HepG2 (cell line): ENCODE measurements around the gene ST6GALNAC2. TPM values are rescaled to one million over a fixed set of nuclear protein-coding genes. Genes with fewer than 3 reads are reported as not detected.

Experiments
- ATAC-seq: fragments of 200-7000 bp; cut with Tn5 transposase; 3 replicates; pipeline ENCODE4 v1.9.1; 2020; ENCODE audit warnings: mild to moderate bottlenecking, moderate library complexity
- BruUV-seq: library from RNA; stranded (reverse); fragments of 400-500 nt; replicated peaks from 2 replicates; lab custom pipeline; 2021; lab: Mats Ljungman, UMichigan
- CTCF ChIA-PET: fragments of 300-600 bp; formaldehyde crosslinking; extraction: SDS; loops from one replicate; lab custom pipeline; 2021; ENCODE audit warnings: low total read pairs, inconsistent platforms, low intra/inter-chr PET ratio; lab: Yijun Ruan, JAX
- POLR2A ChIA-PET: fragments of 350-600 bp; sonication (Branson Sonifier 250); formaldehyde crosslinking; loops from one replicate; lab custom pipeline; 2020; ENCODE audit warnings: antibody characterized with exemption, inconsistent platforms; lab: Yijun Ruan, JAX
- DNase-seq: peaks from one replicate; pipeline ENCODE4 v3.0.0-alpha.2; 2015; ENCODE audit warnings: low spot score
- FAIRE-seq: peaks from 3 replicates; lab custom pipeline; 2011; peaks lifted over from hg19 to GRCh38; lab: Jason Lieb, UNC
- H2AFZ ChIP-seq: one replicate; pipeline ENCODE4 v1.6.1; 2011; ENCODE audit warnings: low read length, inconsistent platforms
- H3K27ac ChIP-seq: fragments of 300-600 bp; 3 replicates; pipeline ENCODE4 v1.8.0; 2011; ENCODE audit warnings: mixed run types, mild to moderate bottlenecking, mixed read lengths, low read length, inconsistent platforms; ENCODE audit not compliant: insufficient read depth; ENCODE audit errors: extremely low read length
- H3K27me3 ChIP-seq, 2 experiments: fragments of 200-600 bp in 1 of 2; 2 replicates in 1 of 2; 3 replicates in 1 of 2; pipeline versions ENCODE4 v1.6.0 to v1.8.0; 2011; ENCODE audit warnings: low read length in 2 of 2, mild to moderate bottlenecking in 2 of 2, moderate library complexity in 2 of 2, inconsistent platforms in 1 of 2; ENCODE audit not compliant: insufficient read depth in 2 of 2, control insufficient read depth in 1 of 2
- H3K36me3 ChIP-seq, 2 experiments: fragments of 200-600 bp in 1 of 2; replicated peaks in 1 of 2; 2 replicates in 1 of 2; 3 replicates in 1 of 2; pipeline versions ENCODE4 v1.5.1 to v1.8.0; 2011; ENCODE audit warnings: low read length in 2 of 2, inconsistent platforms in 1 of 2; ENCODE audit not compliant: insufficient read depth in 2 of 2, control insufficient read depth in 1 of 2
- H3K4me1 ChIP-seq: 2 replicates; pipeline ENCODE4 v1.5.1; 2012; ENCODE audit warnings: low read length, inconsistent platforms; ENCODE audit not compliant: insufficient read depth
- H3K4me2 ChIP-seq: 2 replicates; pipeline ENCODE4 v1.6.0; 2011; ENCODE audit warnings: low read depth, low read length, inconsistent platforms
- H3K4me3 ChIP-seq, 3 experiments: fragments of 200-600 bp in 1 of 3; sonication (generic), shearing (Covaris generic) in 1 of 3; replicated peaks in 1 of 3; 2 replicates each; pipeline ENCODE4 v1.5.1; 2011 to 2016; ENCODE audit warnings: low read length in 3 of 3, inconsistent platforms in 2 of 3, low read depth in 2 of 3, mild to moderate bottlenecking in 2 of 3, control low read depth in 1 of 3, mixed read lengths in 1 of 3; ENCODE audit not compliant: insufficient read depth in 1 of 3
- H3K79me2 ChIP-seq: one replicate; pipeline ENCODE4 v1.6.1; 2011; ENCODE audit warnings: low read length, inconsistent platforms; ENCODE audit not compliant: insufficient read depth
- H3K9ac ChIP-seq: 2 replicates; pipeline ENCODE4 v1.6.0; 2011; ENCODE audit warnings: mild to moderate bottlenecking, low read depth, low read length, inconsistent platforms; ENCODE audit not compliant: insufficient read depth
- H3K9me3 ChIP-seq: 2 replicates; pipeline ENCODE4 v1.5.1; 2012; ENCODE audit warnings: mild to moderate bottlenecking, low read length
- H4K20me1 ChIP-seq: 2 replicates; pipeline ENCODE4 v1.6.0; 2011; ENCODE audit warnings: inconsistent platforms, mild to moderate bottlenecking, low read length, moderate library complexity; ENCODE audit not compliant: insufficient read depth
- CEBPB ChIP-seq: IDR thresholded peaks from 2 replicates; pipeline ENCODE4 v1.6.1; 2011; ENCODE audit warnings: low read depth, low read length, improper control_type of control experiment, borderline replicate concordance
- HDAC1 ChIP-seq: sonication (generic); formaldehyde crosslinking; IDR thresholded peaks from 2 replicates; pipeline ENCODE4 v1.5.1; 2020; ENCODE audit warnings: mild to moderate bottlenecking, missing genetic modification reagents
- SIX4 ChIP-seq: sonication (generic); formaldehyde crosslinking; IDR thresholded peaks from 2 replicates; pipeline ENCODE4 v1.4.0; 2020; ENCODE audit warnings: missing genetic modification reagents
- TBX2 ChIP-seq: sonication (generic); formaldehyde crosslinking; IDR thresholded peaks from 2 replicates; pipeline ENCODE4 v1.5.0; 2020; ENCODE audit warnings: missing genetic modification reagents, mild to moderate bottlenecking, borderline replicate concordance
- YY1 ChIP-seq: IDR thresholded peaks from 2 replicates; pipeline ENCODE4 v1.6.1; 2011; ENCODE audit warnings: low read length, low read depth, moderate library complexity, mild to moderate bottlenecking; ENCODE audit not compliant: insufficient read depth, insufficient replicate concordance
- ZNF121 ChIP-seq: sonication (generic); formaldehyde crosslinking; IDR thresholded peaks from 2 replicates; pipeline ENCODE4 v1.5.0; 2020; ENCODE audit warnings: mild to moderate bottlenecking, missing genetic modification reagents
- ZNF44 ChIP-seq: sonication (generic); formaldehyde crosslinking; IDR thresholded peaks from 2 replicates; pipeline ENCODE4 v1.5.1; 2020; ENCODE audit warnings: mild to moderate bottlenecking, missing genetic modification reagents
- ZNF788 ChIP-seq: sonication (generic); formaldehyde crosslinking; IDR thresholded peaks from 2 replicates; pipeline ENCODE4 v1.5.0; 2020; ENCODE audit warnings: mild to moderate bottlenecking, missing genetic modification reagents, borderline replicate concordance
- WGBS: methylation state at CpG from one replicate; pipeline ENCODE4 v1.1.6; 2017; ENCODE audit warnings: low lambda C conversion rate; 5-methylcytosine and 5-hydroxymethylcytosine counted together
- in situ Hi-C: cut with HindIII; loops from 2 replicates; pipeline ENCODE4 v1.10.0; 2017; ENCODE audit warnings: low pct_unique_long_range_greater_than_20kb; ENCODE audit not compliant: extremely low pct_ligation_motif_present
- intact Hi-C: fragments of 100-400 bp; cut with micrococcal nuclease; formaldehyde crosslinking; loops from one replicate; pipeline ENCODE4 v1.10.0; 2022; ENCODE audit not compliant: unreplicated experiment
- polyA plus RNA-seq, 8 experiments: library from polyadenylated mRNA; depleted of rRNA in 3 of 8; stranded (reverse) in 7 of 8; unstranded in 1 of 8; fragments of >200 nt; fragmentation: Illumina TruSeq in 4 of 8; extraction: Trizol in 4 of 8; gene quantifications; 2 replicates each; pipeline versions ENCODE4 v1.2.1 to v1.2.3, GENCODE V29; 2011 to 2016; ENCODE audit warnings: low read depth in 4 of 8, missing spikeins in 1 of 8, mixed read lengths in 1 of 8; ENCODE audit not compliant: insufficient read depth in 1 of 8
- total RNA-seq, 5 experiments: library from RNA; depleted of rRNA; stranded (reverse); fragments of >200 nt; fragmentation: Illumina TruSeq; extraction: Trizol; gene quantifications; 2 replicates each; pipeline ENCODE4 v1.2.3, GENCODE V29; 2016; ENCODE audit warnings: low read depth in 1 of 5

Gene ST6GALNAC2
- total and polyA plus RNA-seq, 2 of the 13 experiments (the other 11 are each of a cell fraction or from before 2014, with no cell fraction given) = 0.12 to 0.49 TPM

DNA sequence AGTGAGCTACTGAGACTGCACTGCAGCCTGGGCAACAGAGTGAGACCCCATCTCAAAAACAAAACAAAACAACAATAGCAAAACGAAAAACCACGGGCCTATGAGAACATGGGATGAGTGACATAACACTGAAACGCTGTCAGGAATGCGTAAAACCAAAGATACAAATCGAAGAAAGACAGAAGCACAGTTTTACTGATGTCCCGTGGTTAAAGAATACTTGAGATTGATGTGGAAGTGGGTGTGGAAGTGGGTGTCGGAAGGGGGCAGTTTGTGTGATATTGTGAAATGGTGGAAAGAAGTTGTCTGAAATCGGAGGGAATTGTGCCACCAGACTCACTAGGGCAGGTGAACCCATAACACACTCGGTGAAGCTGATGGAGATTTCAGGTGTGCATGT lies 9.5 kb downstream of the ST6GALNAC2 start:
- POLR2A ChIA-PET = interaction anchor here (1.0 kb wide), 1 partner anchor 10 kb away, joined by 4 read pairs; the partner anchor contains the start of gene ST6GALNAC2
- WGBS = 87% methylated on average over 9 of the region's 9 CpGs
- BruUV-seq = no TSS peak
- H3K9me3 ChIP-seq = no peaks in the 10 kb centered on the region
- H3K27me3 ChIP-seq = peaks cover 0 to 5% of the 10 kb centered on the region in 2 experiments; a peak in 1 of 5 replicates
- no peak overlapping the region for H2AFZ ChIP-seq
- H3K36me3 ChIP-seq = no peaks in the 10 kb centered on the region
- no peak overlapping the region for H3K27ac ChIP-seq
- DNase-seq = no peak
- H3K4me1 ChIP-seq = peaks cover 35% of the 10 kb centered on the region
- no peaks in the 10 kb centered on the region for H4K20me1 ChIP-seq
- CTCF ChIA-PET = no interaction called here
- no peak overlapping the region for H3K4me3 ChIP-seq
- no peaks in the 10 kb centered on the region for H3K79me2 ChIP-seq
- intact Hi-C loops (no loop called here), in situ Hi-C loops (no loop called here)
- no peak overlapping the region for H3K4me2 ChIP-seq
- no peak overlapping the region for H3K9ac ChIP-seq
- ATAC-seq = no peak
- peak; percentile 34 for FAIRE-seq
- TF ChIP-seq ZNF44 (CRISPR knock-in tag) (no peak), ZNF121 (0 out of 2 replicates have a peak, but pooled peaks have one; percentile 23), CEBPB (peak; percentile 23; the same call in 1 of the 2 replicates), YY1 (no peak), HDAC1 (CRISPR knock-in tag) (peak; percentile 10; the same call in 1 of the 2 replicates)

DNA sequence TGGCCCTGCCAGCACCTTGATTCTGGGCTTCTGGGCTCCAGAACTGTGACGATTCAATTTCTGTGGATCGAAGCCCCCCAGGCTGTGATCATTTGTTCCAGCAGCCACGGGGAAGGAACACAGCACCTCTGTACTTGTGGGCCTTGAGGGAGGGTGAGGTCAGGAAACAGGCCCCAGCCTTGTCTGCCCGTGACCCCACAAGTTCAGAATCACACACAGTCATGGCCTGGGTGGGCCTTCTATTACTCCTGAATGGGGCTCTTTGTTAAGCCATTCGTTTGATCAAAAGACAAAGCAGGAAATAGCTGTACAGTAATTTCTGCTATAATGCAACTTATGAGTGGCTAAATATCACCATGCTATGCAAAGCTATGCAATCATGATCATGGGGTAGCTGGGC lies 10.1 kb downstream of the ST6GALNAC2 start:
- POLR2A ChIA-PET = interaction anchor here (1.0 kb wide), 1 partner anchor 10 kb away, joined by 4 read pairs; the partner anchor contains the start of gene ST6GALNAC2
- no peaks in the 10 kb centered on the region for H3K36me3 ChIP-seq

More for the DNA sequence above, 10.1 kb downstream of the ST6GALNAC2 start:
- H3K4me2 ChIP-seq = no peak overlapping the region; the same call in none of the 2 replicates
- ATAC-seq (no peak), DNase-seq (no peak), FAIRE-seq (no peak)
- no peaks in the 10 kb centered on the region for H3K27me3 ChIP-seq
- no peaks in the 10 kb centered on the region for H3K79me2 ChIP-seq
- CTCF ChIA-PET = no interaction called here
- H3K9ac ChIP-seq = no peak overlapping the region; the same call in 1 of the 2 replicates
- H2AFZ ChIP-seq = no peak overlapping the region
- intact Hi-C loops = no loop called here
- H3K27ac ChIP-seq = no peak overlapping the region
- in situ Hi-C loops = no loop called here
- WGBS = 0% methylated on average over 2 of the region's 5 CpGs
- TF ChIP-seq ZNF788 (0 out of 2 replicates have a peak, but pooled peaks have one; percentile 23), SIX4 (no peak), TBX2 (CRISPR knock-in tag) (peak; percentile 32; the same call in 1 of the 2 replicates)
- TF ChIP-seq, all 625 proteins: peak for 2
- Histone ChIP-seq H3K4me3 (no peak overlapping the region), H3K9me3 (no peaks in the 10 kb centered on the region), H4K20me1 (no peaks in the 10 kb centered on the region), H3K4me1 (peaks cover 35% of the 10 kb centered on the region)
- BruUV-seq = no TSS peak
